Measurements from ENCODE around the gene EBPL.

EBPL gene

DNA sequence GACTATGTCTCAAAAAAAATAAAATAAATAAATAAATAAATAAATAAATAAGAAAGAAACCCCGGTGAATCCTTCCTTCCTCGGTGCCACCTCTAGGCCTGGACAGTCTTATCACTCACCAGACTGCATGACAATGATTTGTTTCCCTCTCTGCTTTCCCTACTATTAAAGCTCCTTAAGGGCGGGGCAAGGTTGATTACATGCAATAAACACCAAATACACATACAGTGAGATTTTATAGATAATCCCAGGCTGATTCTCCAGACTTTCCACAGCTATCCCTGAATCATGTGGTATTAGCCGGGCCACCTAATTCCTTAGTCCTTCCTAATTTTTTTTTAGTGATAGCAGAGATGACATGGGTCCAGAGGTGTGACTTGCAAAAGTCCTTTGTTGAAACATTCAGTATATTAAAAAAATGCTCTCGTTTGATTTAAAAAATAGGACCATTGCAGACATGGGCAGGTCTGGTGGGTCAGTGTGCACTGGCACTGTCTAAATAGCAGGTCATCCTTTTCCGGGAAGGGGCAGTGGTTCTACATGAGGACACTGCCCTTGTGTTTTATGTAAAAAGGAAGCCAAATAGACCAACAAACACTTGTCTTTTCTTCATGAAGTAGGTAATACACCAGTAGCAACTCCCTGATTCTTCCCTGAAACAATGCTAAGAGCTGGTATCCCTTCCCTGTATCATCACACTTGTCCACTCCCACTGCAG, 14.5 kb downstream of the EBPL start:
- DNase-seq (ENCODE audit: low read depth, low spot score): no peak

DNA sequence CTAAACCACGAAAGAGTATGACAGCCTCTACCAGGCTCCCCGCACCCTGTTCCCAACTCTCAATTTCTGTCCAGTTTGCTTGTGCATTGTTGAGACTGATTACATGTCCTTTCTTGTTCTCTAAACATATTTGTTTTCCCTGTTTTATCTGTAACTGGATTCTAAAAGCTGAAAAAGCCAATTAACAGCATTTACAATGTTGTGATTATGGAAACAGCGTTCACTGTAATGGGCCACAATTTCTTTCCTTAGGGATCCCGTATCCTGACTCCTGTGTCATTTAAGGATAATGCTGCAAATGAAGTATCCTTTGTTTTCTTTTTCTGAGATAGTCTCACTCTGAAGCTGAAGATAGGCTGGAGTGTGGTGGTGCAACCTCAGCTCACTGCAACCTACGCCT, 20.5 kb downstream of the EBPL start:
- no peak for DNase-seq (ENCODE audit: low read depth, low spot score)

DNA sequence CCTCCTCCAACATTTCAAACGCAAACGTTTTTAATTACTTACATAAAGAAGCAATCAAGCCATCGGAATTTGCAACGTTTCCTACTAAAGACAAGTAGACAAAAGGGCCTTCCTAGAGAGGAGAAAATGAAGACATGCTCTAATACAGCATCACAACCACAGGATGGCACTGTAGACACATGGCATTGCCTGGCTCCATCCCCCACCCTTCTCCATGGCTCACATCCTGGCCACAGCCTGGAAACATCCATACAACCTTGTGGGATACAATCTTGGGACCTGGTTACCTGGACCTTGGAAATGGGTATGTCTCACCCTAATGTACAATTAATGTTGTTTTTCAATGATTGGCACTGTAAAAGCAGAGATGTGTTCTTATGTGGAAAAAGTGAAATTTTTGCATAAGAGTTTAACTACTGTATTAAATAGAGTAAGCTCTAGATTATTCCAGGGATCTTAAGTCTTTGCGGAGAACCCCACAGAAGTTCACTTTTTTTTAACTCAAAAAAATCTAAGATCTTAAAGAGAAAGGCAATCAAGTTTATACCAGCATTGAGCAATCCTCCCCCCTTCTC, 21.5 kb downstream of the EBPL start:
- no peak for DNase-seq (ENCODE audit: low read depth, low spot score)

DNA sequence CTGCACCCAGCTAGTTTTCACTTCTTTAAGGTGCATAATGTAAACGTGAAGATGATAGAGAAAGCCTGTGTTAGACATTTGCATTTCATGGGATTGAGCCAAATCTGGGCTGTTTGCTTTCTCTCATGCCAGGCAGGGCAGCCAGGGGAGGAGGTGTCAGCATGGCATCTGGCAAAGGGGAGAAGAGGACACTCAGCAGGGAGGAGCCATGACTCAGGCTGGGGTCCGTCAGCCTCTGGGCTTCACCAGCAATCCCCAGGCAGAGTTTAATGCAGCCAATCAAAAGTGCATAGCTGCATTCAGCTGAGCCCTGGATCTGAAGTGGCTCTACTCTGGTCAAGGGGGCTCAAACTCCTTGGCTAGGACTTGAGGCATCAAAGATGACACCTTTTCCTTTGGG, 23.5 kb downstream of the EBPL start:
- DNase-seq (ENCODE audit: low read depth, low spot score): no peak

DNA sequence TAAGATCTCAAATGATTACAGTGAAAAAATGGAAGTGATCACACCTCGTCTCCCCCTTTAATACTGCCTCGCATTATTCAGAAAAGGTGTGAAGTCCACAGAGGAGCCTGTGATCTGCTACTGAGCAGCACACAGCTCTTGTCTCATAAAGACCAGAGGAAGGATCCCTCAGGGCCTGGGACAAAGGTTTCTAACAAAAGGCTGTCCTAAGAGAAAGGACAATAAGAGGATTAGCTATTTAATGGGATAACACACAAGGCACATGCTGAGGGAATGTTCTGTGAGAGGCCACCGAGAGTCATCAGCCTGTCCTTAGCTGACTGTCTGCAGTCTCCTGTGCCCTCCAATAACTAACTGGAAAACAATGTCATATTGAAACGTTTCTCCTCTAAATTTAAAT, 26.7 kb downstream of the EBPL start:
- no peak for DNase-seq (ENCODE audit: low read depth, low spot score)

DNA sequence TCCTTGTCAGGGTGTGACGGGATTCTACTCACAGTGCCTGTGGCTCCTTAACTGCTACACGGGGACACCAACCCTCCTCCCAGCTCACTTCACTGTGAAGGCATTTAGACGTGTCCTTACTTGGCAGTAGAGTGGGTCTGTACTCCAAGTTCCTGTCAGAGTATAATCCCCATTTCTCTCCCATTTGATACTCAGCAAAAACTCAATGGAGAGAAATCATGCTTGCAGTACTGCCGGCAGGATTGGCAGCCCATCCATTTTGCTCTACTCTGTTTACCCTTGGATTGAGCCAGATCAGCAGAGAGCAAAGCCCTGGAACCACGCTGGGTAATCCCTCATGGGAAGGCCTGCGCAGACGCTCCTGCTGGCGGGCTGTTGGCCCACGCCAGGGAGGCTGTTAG, 34.0 kb downstream of the EBPL start:
- no peak for DNase-seq (ENCODE audit: low read depth, low spot score)

DNA sequence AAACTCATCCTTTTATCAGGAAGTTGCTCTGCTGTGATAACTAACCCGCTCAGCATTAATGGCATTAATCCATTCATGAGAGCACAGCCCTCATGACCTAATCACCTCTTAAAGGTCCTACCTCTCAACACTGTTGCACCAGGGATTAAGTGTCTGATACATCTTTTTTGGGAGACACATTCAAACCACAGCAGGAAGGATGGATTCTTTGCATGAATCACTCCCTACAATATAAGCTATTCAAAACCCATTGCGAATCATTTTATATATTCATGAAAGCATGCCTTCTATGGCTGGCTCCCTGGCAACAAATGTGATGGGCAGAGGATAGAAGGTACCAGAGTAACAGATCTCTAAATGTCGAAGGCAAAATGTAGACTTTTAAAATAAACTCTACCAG, 35.4 kb downstream of the EBPL start:
- DNase-seq (ENCODE audit: low read depth, low spot score): no peak

DNA sequence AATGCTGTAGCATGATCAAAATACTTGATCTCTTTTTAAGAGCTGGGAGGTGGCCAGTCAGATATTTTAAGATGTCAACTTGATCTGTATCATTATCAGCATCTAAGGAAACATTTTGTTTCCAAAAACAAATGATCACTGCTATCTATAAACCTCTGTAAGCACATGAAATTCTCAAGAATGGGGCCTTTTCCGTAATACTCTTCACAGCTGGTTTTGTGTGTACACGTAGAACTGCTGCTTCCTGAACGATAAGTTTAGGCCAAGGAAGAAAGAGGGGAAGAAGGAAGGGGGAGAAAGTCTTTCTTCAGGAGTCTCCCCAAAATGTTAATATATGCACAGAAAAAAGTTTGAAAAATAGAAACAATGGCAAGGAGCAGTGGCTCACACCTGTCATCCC, 37.3 kb downstream of the EBPL start:
- DNase-seq (ENCODE audit: low read depth, low spot score): no peak

DNA sequence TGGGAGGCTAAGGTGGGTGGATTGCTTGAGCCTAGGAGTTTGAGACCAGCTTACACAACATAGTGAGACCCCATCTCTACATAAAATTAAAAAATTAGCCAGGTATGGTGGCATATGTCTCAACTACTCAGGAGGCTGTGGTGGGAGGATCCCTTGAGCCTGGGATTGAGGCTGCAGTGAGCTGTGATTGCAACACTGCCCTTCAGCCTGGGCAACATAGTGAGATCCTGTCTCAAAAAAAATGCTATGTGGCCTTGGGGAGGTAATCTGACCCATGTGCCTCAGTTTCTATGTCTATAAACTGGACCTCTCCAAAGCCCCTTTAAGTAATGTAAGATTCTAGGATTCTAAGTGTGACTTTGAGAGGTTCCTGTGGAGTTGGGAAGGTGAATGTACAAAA, 37.8 kb downstream of the EBPL start:
- DNase-seq (ENCODE audit: low read depth, low spot score): no peak

DNA sequence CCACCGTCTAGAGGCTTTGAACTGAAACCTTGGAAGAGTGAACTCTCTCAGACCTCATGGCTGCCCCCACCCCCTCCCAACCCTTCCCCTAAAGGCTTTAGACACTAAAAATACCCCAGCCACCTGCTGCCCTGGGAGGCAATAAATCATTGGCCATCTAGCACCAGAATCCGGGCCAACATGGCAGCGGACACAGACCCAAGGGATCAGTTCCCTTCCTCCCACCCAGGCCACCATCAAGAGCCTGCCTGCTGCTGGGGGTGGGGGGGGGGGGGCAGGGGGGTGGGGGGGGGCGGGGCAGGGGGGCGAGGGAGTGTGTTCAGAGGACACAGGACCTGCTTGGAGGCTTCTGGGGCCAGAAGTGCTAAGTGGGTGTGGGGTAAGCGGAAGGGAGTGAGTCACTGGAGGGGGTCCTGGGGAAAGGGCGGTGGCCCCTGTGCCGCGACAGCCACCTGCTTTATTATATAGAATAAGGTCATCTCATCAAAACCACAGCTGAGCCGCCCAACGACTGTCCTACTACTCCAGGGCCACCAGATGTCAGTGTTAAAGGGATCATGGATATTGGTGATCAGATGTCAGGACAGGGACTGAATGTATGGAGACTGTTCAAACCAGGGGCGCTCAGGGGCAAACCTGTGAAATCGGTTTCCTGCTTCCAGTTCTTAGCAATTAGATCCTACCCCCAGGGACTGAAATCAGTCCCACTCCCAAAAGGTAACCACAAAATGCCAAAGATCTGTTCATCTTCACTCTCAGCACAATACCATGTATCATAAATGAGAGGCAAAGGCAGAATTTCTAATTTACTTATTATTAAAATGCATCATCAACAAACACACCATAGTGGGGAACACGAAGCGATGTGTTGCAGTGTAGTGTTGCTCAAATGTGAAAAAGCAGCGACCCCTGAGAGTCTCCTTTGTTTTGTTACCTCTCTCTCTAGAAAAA, 38.7 kb downstream of the EBPL start:
- no peak for DNase-seq (ENCODE audit: low read depth, low spot score)

DNA sequence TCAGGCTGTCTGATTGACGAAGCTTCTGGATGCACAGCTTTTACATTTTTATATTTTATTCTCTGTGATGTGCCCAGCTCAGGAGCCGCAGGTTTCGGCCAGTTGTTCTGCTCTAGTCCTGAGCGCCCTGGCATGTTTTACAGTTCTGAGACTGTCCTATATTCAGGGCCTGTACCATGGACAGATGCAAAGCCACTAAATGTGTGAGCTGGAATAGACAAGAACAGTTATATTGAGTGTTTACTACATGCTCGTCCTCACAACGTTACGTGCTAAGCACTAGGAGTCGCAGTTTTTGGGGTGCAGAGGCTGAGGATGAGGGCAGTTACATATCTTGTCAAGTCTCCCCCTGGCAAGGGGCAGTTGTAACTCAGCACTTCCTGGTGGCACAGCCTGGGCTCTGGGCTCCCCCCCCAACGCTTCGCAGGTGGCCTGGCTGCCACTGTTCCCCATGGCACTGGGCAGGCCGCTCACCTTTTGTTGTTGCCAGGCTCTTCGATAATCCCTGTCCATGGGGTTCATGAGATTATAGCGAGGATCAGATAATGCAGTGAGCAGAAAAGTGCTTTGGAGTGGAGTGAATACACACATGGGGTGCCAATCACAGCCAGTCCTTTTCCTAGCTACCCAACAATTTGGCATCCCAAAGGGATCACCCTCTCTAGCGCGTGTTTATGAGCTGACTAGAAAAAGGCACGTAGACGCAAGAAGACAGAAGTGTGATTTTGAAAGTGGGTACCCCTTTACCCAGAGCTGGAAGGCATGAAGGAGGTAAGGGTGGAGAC, 39.5 kb downstream of the EBPL start:
- no peak for DNase-seq (ENCODE audit: low read depth, low spot score)

DNA sequence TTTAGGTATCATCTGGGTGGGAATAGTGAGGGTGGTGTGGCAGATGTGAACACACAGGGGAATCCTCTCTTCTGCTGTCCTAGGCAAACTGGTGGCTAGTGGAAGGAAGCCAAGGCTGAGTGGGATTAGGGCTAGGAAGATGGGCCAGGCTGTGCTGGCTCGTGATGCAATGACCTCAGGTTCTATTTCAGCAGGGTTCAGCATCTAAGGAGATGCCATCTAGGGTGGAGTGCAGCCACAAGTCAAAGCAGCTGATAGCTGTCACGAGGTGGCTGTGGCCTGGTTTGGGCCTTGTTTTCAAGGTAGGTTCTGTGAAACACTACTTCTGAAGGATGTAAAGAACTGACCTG, 41.3 kb downstream of the EBPL start:
- no peak for DNase-seq (ENCODE audit: low read depth, low spot score)

DNA sequence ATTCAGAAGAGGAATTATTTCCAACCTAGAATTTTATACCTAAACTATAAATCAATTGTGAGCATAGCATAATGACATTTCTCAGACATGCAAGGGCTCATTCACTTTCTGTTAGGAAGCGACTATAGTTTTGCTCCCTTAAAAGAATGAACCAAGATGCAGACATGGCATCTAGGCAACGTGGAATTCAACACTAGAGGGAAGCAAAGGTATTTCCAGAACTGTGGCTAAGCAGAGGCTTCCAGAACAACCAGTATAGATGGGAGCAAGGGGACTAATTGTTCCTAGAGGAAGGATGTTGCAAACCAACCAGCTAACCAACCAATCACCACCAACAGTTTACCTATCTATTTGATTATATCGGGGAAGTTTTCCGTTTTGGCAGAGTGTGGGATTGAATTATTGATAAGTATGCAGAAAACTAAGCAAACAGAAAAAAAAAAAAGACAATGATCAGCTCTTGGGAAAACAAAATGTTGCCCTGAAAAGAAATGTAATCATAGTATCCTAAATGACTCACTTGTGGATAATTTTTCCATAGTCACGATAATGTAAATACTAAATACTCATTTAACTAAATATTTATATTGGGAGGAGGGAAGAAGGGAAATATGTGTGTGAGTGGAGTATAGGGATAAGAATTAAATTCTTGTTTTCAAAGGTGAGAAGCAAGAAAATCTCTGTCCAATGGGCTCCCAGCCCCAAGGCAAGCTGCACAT, 41.9 kb downstream of the EBPL start:
- DNase-seq (ENCODE audit: low read depth, low spot score): no peak

DNA sequence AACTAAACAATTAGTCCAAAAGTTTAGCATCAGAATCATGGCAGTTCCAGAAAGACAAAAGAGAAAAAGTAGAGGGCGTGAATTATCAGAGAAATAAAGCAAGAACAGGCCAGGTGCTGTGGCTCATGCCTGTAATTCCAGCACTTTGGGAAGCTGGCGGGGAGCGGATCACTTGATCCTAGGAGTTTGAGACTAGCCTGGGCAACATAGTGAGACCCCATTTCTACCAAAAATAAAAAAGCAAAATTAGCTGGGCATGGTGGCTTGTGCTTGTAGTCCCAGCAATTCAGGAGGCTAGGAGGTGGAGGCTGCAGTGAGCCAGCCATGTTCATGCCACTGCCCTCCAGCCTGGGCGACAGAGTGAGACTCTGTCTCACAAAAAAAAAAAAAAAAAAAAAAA, 44.6 kb downstream of the EBPL start:
- DNase-seq (ENCODE audit: low read depth, low spot score): no peak

DNA sequence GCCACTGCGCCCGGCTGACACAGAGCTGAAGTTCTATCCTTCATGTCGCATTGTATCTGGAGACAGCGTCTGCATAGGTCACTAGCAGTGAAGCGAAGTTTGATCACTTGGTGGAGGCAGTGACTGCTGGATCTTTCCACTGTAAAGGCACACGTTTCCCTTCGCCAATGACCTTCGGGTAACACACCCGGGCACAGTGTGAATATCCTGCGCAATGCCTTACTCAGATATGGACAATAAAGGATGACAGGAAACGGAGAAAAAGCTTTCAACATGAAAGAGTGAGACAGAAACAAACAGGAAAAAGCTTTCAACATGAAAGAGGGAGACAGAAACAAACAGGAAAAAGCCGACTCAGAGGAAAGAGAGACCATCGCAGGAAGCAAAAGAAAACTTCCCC, 45.8 kb downstream of the EBPL start:
- no peak for DNase-seq (ENCODE audit: low read depth, low spot score)

DNA sequence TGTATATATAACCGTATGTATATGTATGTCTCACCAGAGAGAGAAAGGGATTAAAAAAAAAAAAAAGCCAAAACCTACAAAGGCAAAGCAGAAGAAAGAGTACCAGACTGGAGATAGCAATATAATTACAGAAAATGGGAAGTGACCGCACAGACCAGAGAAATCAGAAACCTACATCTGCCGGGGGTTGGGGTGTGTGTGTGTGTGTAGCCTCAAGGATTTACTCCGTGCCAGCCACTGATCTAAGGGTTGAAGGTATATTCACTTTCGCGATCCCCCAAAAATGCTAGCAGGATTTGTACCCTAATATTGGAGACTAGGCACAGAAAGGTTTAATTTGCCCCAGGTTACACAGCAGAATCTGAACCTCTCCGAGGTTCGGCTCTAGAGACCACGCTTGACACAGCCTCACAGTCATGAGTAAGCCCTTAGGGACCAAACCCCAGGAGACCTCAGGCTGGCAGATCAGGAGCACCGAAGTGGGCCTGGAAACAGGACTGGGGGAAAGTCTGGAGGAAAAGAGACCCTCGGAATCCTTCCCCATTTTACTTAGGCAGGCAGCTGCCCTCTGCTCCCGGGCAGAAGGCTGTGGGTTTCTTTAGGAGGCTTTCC, 48.1 kb downstream of the EBPL start:
- DNase-seq (ENCODE audit: low read depth, low spot score): no peak

DNA sequence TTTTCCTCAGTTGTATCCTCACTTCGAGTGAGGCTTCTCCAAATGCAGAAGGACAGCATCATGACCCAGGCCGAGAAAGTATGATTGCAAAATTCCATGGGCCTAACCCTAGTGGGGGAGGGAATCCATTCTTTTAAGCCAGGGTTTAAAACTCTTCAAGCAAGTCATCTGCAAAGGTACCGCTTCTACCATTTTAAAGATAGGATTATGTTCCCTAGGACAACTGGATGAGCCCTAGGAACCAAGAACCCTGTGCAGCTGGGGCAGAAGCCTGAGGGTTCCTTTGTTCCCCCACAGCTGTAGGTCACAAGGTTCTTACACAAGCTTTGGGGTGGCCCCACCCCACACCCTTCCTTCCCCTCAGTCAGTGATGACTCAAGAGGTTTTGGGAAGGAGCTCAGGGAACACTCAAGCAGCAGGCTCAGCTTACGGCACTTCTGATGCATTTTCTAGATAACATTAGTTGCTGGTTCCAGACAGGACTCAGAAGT, 49.4 kb downstream of the EBPL start:
- no peak for DNase-seq (ENCODE audit: low read depth, low spot score)

DNA sequence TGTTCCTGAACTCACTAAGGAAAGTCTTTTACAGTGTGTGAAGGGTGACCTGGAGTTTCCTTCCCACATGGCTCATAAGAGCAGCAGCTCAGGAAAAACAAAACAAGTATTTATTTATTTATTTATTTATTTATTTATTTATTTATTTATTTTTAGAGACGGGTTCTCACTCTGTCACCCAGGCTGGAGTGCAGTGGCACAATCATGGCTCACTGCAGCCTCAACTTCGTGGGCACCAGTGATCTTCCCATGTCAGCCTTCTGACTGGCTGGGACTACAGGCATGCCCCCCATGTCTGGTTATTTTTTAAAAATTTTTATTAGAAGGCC, 52.6 kb downstream of the EBPL start:
- DNase-seq (ENCODE audit: low read depth, low spot score): no peak

DNA sequence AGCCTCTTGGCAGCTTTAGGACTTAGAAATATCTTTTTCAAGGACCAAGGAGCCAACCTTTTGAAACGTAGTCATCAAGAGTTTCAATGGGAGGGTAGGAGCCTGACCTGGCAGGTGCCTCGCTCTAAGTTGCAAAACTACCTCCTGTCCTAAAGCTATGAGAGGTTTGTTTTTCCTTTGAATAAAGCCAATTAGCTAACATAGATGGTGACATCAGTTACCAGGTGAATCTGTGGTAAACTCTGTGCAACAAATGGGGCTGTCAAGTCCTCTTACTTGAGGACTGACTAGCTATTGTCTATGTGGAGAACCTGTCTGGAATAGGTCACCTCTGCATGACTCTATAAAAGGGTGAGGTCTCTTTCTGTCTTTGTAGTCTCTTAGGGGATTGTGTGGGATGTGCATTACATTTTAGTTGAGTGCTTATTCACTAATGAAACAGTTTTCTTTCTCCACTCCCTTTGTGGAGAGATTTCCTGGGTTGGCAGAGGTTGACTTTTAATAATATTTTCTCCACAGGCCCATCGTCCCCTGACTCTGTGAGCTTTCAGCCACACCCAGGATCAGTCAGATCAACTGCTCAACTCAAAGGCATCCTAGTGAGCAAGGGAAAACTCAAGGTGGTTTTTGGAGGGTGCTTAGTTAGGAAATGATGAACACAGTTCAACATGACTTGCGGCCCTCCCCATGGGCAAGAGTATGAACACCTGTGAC, 53.1 kb downstream of the EBPL start:
- no peak for DNase-seq (ENCODE audit: low read depth, low spot score)

DNA sequence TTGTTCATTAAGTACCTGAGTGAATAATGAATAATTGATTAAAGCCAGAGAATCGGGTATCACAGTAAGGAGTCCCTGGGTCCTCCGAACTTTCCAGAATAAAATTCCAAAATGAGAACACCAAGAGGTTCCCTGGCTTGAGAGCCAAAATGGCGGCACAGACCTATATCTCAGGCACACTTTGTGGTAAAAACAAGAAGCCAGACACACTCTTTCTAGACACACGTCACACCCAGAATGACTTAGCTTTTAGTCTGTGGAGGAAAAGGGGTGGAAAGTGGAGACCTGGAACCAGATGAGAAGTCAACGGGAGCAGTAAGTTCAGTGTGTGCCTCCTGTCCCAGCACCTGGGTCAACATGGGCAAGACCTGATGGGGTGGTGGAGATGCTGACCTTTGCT, 54.6 kb downstream of the EBPL start:
- no peak for DNase-seq (ENCODE audit: low read depth, low spot score)
